Liver (tissue), 9 donors: Measurements from ENCODE around the gene PAOX. TPM values are rescaled to one million over a fixed set of nuclear protein-coding genes. Genes with fewer than 3 reads are reported as not detected.

Experiments used
- DNase-seq: peaks from one replicate; pipeline ENCODE4 v3.0.0-alpha.2; 2017; ENCODE audit warnings: low spot score
- H3K27ac ChIP-seq, 2 donors: one replicate each; pipeline ENCODE4 v1.7.0; 2013; ENCODE audit warnings: inconsistent platforms in 2 of 2, low read length in 2 of 2, control low read depth in 1 of 2, low read depth in 1 of 2, mild to moderate bottlenecking in 1 of 2
- H3K27me3 ChIP-seq, 4 donors: one replicate each; pipeline versions ENCODE4 v1.6.1 to v1.7.0; 2013; ENCODE audit warnings: low read length in 3 of 4, inconsistent platforms in 1 of 4, mild to moderate bottlenecking in 1 of 4, moderate library complexity in 1 of 4; ENCODE audit not compliant: control insufficient read depth in 4 of 4, insufficient read depth in 4 of 4
- H3K36me3 ChIP-seq, 4 donors: one replicate each; pipeline versions ENCODE4 v1.6.1 to v1.7.0; 2013; ENCODE audit warnings: low read length in 3 of 4, mild to moderate bottlenecking in 3 of 4, low read depth in 1 of 4, moderate library complexity in 1 of 4; ENCODE audit not compliant: control insufficient read depth in 4 of 4, insufficient read depth in 3 of 4
- H3K4me1 ChIP-seq, 4 donors: one replicate each; pipeline versions ENCODE4 v1.6.1 to v1.7.0; 2013; ENCODE audit warnings: low read length in 3 of 4, mild to moderate bottlenecking in 3 of 4, moderate library complexity in 1 of 4; ENCODE audit not compliant: control insufficient read depth in 4 of 4, insufficient read depth in 4 of 4
- H3K4me3 ChIP-seq, 3 donors: one replicate each; pipeline versions ENCODE4 v1.6.1 to v1.7.0; 2013; ENCODE audit warnings: low read length in 3 of 3, control low read depth in 1 of 3, low read depth in 1 of 3, mild to moderate bottlenecking in 1 of 3
- H3K9ac ChIP-seq, 2 donors: one replicate each; pipeline ENCODE4 v1.7.0; 2013; ENCODE audit warnings: low read length in 2 of 2, mild to moderate bottlenecking in 2 of 2, moderate library complexity in 2 of 2, control low read depth in 1 of 2, low read depth in 1 of 2
- H3K9me3 ChIP-seq, 4 donors: one replicate each; pipeline versions ENCODE4 v1.6.1 to v1.7.0; 2013; ENCODE audit warnings: low read length in 3 of 4; ENCODE audit not compliant: control insufficient read depth in 4 of 4
- EGR1 ChIP-seq, 2 donors: IDR thresholded peaks; 2 replicates each; pipeline ENCODE4 v1.6.1; 2016 to 2018; ENCODE audit warnings: antibody characterized with exemption in 2 of 2, low read depth in 2 of 2
- FOXA1 ChIP-seq: IDR thresholded peaks from 2 replicates; pipeline ENCODE4 v1.6.1; 2016; ENCODE audit warnings: antibody characterized with exemption
- FOXA2 ChIP-seq: IDR thresholded peaks from 2 replicates; pipeline ENCODE4 v1.6.1; 2016; ENCODE audit warnings: antibody characterized with exemption
- GABPA ChIP-seq, 2 donors: IDR thresholded peaks in 1 of 2; conservative IDR thresholded peaks in 1 of 2; 2 replicates each; pipeline ENCODE4 v1.6.1; 2016; ENCODE audit warnings: antibody characterized with exemption in 2 of 2, mild to moderate bottlenecking in 1 of 2, moderate library complexity in 1 of 2
- HNF4A ChIP-seq, 2 donors: conservative IDR thresholded peaks; 2 replicates each; pipeline ENCODE4 v1.6.1; 2016; ENCODE audit warnings: antibody characterized with exemption in 2 of 2, mild to moderate bottlenecking in 2 of 2
- HNF4G ChIP-seq: IDR thresholded peaks from 2 replicates; pipeline ENCODE4 v1.6.1; 2016; ENCODE audit warnings: antibody characterized with exemption
- JUND ChIP-seq, 2 donors: IDR thresholded peaks; 2 replicates each; pipeline ENCODE4 v1.6.1; 2016; ENCODE audit warnings: antibody characterized with exemption in 2 of 2
- NR2F2 ChIP-seq: IDR thresholded peaks from 2 replicates; pipeline ENCODE4 v1.6.1; 2016; ENCODE audit warnings: antibody characterized with exemption
- RAD21 ChIP-seq, 2 donors: IDR thresholded peaks; 2 replicates each; pipeline ENCODE4 v1.6.1; 2016; ENCODE audit warnings: antibody characterized with exemption in 2 of 2, mild to moderate bottlenecking in 2 of 2
- RXRA ChIP-seq, 2 donors: IDR thresholded peaks; 2 replicates each; pipeline ENCODE4 v1.6.1; 2017 to 2018; ENCODE audit warnings: antibody characterized with exemption in 2 of 2, mild to moderate bottlenecking in 1 of 2
- SP1 ChIP-seq: IDR thresholded peaks from 2 replicates; pipeline ENCODE4 v1.6.1; 2018; ENCODE audit warnings: antibody characterized with exemption, mild to moderate bottlenecking
- TAF1 ChIP-seq: conservative IDR thresholded peaks from 2 replicates; pipeline ENCODE4 v1.6.1; 2016; ENCODE audit warnings: antibody characterized with exemption, mild to moderate bottlenecking
- YY1 ChIP-seq: IDR thresholded peaks from 2 replicates; pipeline ENCODE4 v1.6.1; 2016; ENCODE audit warnings: antibody characterized with exemption, mild to moderate bottlenecking
- WGBS: extraction: QIAGEN DNeasy Blood & Tissue Kit; methylation state at CpG from one replicate; pipeline ENCODE4 v1.1.7; 2013; 5-methylcytosine and 5-hydroxymethylcytosine counted together
- polyA plus RNA-seq, 2 donors: library from polyadenylated mRNA; stranded (reverse) in 1 of 2; unstranded in 1 of 2; fragments of 200-250 nt in 1 of 2; fragments of >200 nt in 1 of 2; fragmentation: Nextera tagmentation in 1 of 2; extraction: Ambion mirVana in 1 of 2; gene quantifications; one replicate each; pipeline versions ENCODE4 v1.2.1 to v1.2.3, GENCODE V29; 2013 to 2015
- total RNA-seq, 2 donors: library from RNA; depleted of rRNA; stranded (reverse); fragments of >200 nt; gene quantifications; one replicate each; pipeline ENCODE4 v1.2.3, GENCODE V29; 2014
- TF ChIP-seq, protein P1 (sequence below): IDR thresholded peaks from 2 replicates; pipeline ENCODE4 v1.6.1; 2016; ENCODE audit warnings: antibody characterized with exemption
- TF ChIP-seq, protein P2 (sequence below): IDR thresholded peaks from 2 replicates; pipeline ENCODE4 v1.6.1; 2016; ENCODE audit warnings: antibody characterized with exemption
- TF ChIP-seq, protein P3 (sequence below): IDR thresholded peaks from 2 replicates; pipeline ENCODE4 v1.6.1; 2016; ENCODE audit warnings: antibody characterized with exemption
- TF ChIP-seq, protein P4 (sequence below): fragments of 150-350 bp; IDR thresholded peaks from 2 replicates; pipeline ENCODE4 v1.5.1; 2017; ENCODE audit warnings: improper control_type of control experiment, low read depth, low read length; ENCODE audit not compliant: missing input control
- TF ChIP-seq, protein P5 (sequence below): IDR thresholded peaks from 2 replicates; pipeline ENCODE4 v1.6.1; 2016; ENCODE audit warnings: antibody characterized with exemption, mild to moderate bottlenecking
- donor health status: healthy.
- donor health status: healthy.
- donor health status: healthy.
- donor health status: healthy.
- donor health status: healthy.

Gene PAOX
- total and polyA plus RNA-seq, 4 donors = 4.8 to 17.8 (median 13.3) TPM

DNA sequence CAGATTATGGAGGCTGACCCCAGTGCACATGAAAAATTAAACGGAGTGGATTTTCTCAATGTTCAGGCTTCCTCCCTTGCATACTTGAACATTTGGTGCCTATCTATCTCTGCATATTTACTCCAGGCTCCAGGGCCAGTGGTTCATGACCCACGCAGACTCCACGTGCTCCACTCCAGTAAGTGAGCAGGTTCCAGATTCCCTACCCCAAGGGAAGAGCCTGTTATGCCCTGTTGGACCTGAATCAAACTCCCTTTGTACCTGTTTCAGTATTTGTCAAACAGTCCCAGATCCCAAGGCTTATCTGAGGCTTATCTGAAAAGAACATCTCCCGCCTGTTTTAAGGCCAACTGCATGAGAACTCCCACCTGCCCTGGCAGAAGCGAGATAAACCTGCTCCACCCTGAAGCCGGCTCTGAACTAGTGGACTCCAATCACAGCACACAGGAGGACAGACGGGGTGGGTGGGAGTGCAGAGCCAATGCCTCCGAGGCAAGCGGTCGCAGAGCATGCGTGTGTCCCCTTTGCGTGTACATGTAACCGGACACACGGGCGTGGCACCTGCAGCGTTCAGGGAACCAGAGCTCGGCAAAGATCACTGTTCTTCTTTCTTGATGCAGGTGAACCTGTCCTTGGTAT lies 19.0 kb upstream of the PAOX start:
- DNase-seq = no peak
- Histone ChIP-seq H3K27ac (peak overlapping the region; percentile 91 to 93), H3K9ac (no peak overlapping the region), H3K27me3 (no peaks in the 10 kb centered on the region), H3K4me1 (peaks cover 16 to 57% (median 40%) of the 10 kb centered on the region in 4 donors), H3K4me3 (no peak overlapping the region), H3K9me3 (no peaks in the 10 kb centered on the region), H3K36me3 (peaks cover 11 to 32% (median 21%) of the 10 kb centered on the region in 4 donors)
- 30% methylated on average over 17 of the region's 17 CpGs for WGBS
- TF ChIP-seq SP1 = peak; percentile 97
- TF ChIP-seq, protein P1, sequence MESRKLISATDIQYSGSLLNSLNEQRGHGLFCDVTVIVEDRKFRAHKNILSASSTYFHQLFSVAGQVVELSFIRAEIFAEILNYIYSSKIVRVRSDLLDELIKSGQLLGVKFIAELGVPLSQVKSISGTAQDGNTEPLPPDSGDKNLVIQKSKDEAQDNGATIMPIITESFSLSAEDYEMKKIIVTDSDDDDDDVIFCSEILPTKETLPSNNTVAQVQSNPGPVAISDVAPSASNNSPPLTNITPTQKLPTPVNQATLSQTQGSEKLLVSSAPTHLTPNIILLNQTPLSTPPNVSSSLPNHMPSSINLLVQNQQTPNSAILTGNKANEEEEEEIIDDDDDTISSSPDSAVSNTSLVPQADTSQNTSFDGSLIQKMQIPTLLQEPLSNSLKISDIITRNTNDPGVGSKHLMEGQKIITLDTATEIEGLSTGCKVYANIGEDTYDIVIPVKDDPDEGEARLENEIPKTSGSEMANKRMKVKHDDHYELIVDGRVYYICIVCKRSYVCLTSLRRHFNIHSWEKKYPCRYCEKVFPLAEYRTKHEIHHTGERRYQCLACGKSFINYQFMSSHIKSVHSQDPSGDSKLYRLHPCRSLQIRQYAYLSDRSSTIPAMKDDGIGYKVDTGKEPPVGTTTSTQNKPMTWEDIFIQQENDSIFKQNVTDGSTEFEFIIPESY = peak; percentile 95
- peak; percentile 40 for TF ChIP-seq TAF1
- peak; percentile 70 for TF ChIP-seq YY1
- no peak for TF ChIP-seq EGR1 (IDR thresholded peaks at IDR 0.05; ENCODE audit: low read depth in 2 of 2)
- peak; percentile 87 to 95 for TF ChIP-seq RXRA (IDR thresholded peaks at IDR 0.05)
- no peak for TF ChIP-seq NR2F2
- TF ChIP-seq FOXA1 = peak; percentile 79
- peak; percentile 37 to 60 for TF ChIP-seq RAD21 (IDR thresholded peaks at IDR 0.05)
- peak in 1 of 2 donors; percentile 47 for TF ChIP-seq GABPA (IDR thresholded peaks at IDR 0.05 in 1 of 2, conservative IDR thresholded peaks at IDR 0.05 in 1 of 2)
- TF ChIP-seq JUND (IDR thresholded peaks at IDR 0.05) = peak; percentile 39 to 76
- TF ChIP-seq, protein P2, sequence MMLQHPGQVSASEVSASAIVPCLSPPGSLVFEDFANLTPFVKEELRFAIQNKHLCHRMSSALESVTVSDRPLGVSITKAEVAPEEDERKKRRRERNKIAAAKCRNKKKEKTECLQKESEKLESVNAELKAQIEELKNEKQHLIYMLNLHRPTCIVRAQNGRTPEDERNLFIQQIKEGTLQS = peak; percentile 35
- TF ChIP-seq HNF4G = peak; percentile 94
- TF ChIP-seq, protein P3, sequence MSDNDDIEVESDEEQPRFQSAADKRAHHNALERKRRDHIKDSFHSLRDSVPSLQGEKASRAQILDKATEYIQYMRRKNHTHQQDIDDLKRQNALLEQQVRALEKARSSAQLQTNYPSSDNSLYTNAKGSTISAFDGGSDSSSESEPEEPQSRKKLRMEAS = peak; percentile 89
- TF ChIP-seq FOXA2 = peak; percentile 81
- TF ChIP-seq, protein P4, sequence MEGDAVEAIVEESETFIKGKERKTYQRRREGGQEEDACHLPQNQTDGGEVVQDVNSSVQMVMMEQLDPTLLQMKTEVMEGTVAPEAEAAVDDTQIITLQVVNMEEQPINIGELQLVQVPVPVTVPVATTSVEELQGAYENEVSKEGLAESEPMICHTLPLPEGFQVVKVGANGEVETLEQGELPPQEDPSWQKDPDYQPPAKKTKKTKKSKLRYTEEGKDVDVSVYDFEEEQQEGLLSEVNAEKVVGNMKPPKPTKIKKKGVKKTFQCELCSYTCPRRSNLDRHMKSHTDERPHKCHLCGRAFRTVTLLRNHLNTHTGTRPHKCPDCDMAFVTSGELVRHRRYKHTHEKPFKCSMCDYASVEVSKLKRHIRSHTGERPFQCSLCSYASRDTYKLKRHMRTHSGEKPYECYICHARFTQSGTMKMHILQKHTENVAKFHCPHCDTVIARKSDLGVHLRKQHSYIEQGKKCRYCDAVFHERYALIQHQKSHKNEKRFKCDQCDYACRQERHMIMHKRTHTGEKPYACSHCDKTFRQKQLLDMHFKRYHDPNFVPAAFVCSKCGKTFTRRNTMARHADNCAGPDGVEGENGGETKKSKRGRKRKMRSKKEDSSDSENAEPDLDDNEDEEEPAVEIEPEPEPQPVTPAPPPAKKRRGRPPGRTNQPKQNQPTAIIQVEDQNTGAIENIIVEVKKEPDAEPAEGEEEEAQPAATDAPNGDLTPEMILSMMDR = no peak
- TF ChIP-seq, protein P5, sequence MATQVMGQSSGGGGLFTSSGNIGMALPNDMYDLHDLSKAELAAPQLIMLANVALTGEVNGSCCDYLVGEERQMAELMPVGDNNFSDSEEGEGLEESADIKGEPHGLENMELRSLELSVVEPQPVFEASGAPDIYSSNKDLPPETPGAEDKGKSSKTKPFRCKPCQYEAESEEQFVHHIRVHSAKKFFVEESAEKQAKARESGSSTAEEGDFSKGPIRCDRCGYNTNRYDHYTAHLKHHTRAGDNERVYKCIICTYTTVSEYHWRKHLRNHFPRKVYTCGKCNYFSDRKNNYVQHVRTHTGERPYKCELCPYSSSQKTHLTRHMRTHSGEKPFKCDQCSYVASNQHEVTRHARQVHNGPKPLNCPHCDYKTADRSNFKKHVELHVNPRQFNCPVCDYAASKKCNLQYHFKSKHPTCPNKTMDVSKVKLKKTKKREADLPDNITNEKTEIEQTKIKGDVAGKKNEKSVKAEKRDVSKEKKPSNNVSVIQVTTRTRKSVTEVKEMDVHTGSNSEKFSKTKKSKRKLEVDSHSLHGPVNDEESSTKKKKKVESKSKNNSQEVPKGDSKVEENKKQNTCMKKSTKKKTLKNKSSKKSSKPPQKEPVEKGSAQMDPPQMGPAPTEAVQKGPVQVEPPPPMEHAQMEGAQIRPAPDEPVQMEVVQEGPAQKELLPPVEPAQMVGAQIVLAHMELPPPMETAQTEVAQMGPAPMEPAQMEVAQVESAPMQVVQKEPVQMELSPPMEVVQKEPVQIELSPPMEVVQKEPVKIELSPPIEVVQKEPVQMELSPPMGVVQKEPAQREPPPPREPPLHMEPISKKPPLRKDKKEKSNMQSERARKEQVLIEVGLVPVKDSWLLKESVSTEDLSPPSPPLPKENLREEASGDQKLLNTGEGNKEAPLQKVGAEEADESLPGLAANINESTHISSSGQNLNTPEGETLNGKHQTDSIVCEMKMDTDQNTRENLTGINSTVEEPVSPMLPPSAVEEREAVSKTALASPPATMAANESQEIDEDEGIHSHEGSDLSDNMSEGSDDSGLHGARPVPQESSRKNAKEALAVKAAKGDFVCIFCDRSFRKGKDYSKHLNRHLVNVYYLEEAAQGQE = peak; percentile 85
- TF ChIP-seq HNF4A (conservative IDR thresholded peaks at IDR 0.05) = peak; percentile 95 to 99
